Smooth muscle cell (in vitro differentiated cells): ENCODE results near the gene KDM7A. TPM values are rescaled to one million over a fixed set of nuclear protein-coding genes. Genes with fewer than 3 reads are reported as not detected.

Experiments
- DNase-seq: peaks from one replicate; lab custom pipeline; 2025; ENCODE audit not compliant: unreplicated experiment; lab: John Stamatoyannopoulos, UW
- H2AFZ ChIP-seq: fragments of 200-600 bp; sonication (generic); 2 replicates; pipeline ENCODE4 v1.6.0; 2016; ENCODE audit warnings: antibody characterized with exemption, low read depth, mild to moderate bottlenecking
- H3F3A ChIP-seq: fragments of 200-600 bp; sonication (generic); 2 replicates; pipeline ENCODE4 v1.6.0; 2017; ENCODE audit warnings: antibody characterized with exemption, low read depth
- H3K27ac ChIP-seq: fragments of 200-600 bp; sonication (generic); 2 replicates; pipeline ENCODE4 v1.5.1; 2016; ENCODE audit warnings: low read depth, mild to moderate bottlenecking
- H3K27me3 ChIP-seq: fragments of 200-600 bp; sonication (generic); 2 replicates; pipeline ENCODE4 v1.6.1; 2016; ENCODE audit warnings: low read depth, mild to moderate bottlenecking
- H3K36me3 ChIP-seq: fragments of 200-600 bp; sonication (generic); 2 replicates; pipeline ENCODE4 v1.5.1; 2016; ENCODE audit warnings: low read depth
- H3K4me1 ChIP-seq: fragments of 200-600 bp; sonication (generic); 2 replicates; pipeline ENCODE4 v1.5.1; 2016; ENCODE audit warnings: low read depth
- H3K4me2 ChIP-seq: fragments of 200-600 bp; sonication (generic); 2 replicates; pipeline ENCODE4 v1.6.0; 2016; ENCODE audit warnings: mild to moderate bottlenecking
- H3K4me3 ChIP-seq: fragments of 200-600 bp; sonication (generic); 2 replicates; pipeline ENCODE4 v1.5.1; 2016; ENCODE audit warnings: mild to moderate bottlenecking
- H3K79me2 ChIP-seq: fragments of 200-600 bp; sonication (generic); 2 replicates; pipeline ENCODE4 v1.6.0; 2016; ENCODE audit warnings: low read depth, mild to moderate bottlenecking
- H3K9ac ChIP-seq: fragments of 200-600 bp; sonication (generic); 2 replicates; pipeline ENCODE4 v1.6.0; 2016; ENCODE audit warnings: low read depth
- H3K9me3 ChIP-seq: fragments of 200-600 bp; sonication (generic); replicated peaks from 2 replicates; pipeline ENCODE4 v1.5.1; 2016; ENCODE audit warnings: low read depth
- H4K20me1 ChIP-seq: fragments of 200-600 bp; sonication (generic); 2 replicates; pipeline ENCODE4 v1.6.0; 2016; ENCODE audit warnings: low read depth
- WGBS: methylation state at CpG from one replicate; pipeline ENCODE4 v1.1.7; 2016; ENCODE audit warnings: low lambda C conversion rate; 5-methylcytosine and 5-hydroxymethylcytosine counted together
- polyA plus RNA-seq: library from polyadenylated mRNA; unstranded; fragments of >200 nt; fragmentation: Nextera tagmentation; extraction: Ambion mirVana; gene quantifications from 2 replicates; pipeline ENCODE4 v1.2.1, GENCODE V29; 2016
- total RNA-seq: library from RNA; depleted of rRNA; stranded (reverse); fragments of >200 nt; gene quantifications from 2 replicates; pipeline ENCODE4 v1.2.3, GENCODE V29; 2014
- TF ChIP-seq, protein P1 (sequence below): fragments of 200-600 bp; sonication (generic); IDR thresholded peaks from 2 replicates; pipeline ENCODE4 v1.5.1; 2017; ENCODE audit warnings: borderline replicate concordance, mild to moderate bottlenecking, antibody characterized with exemption; ENCODE audit not compliant: insufficient read depth, poor library complexity, severe bottlenecking

Gene KDM7A
- total and polyA plus RNA-seq, 2 experiments from 2014 or later = 0.88 to 17.3 TPM

- Histone ChIP-seq H3K4me2 (no peak overlapping the region), H3K4me3 (no peak overlapping the region), H3K27ac (no peak overlapping the region), H3K9ac (no peak overlapping the region), H3K36me3 (no peaks in the 10 kb centered on the region), H3F3A (no peaks in the 10 kb centered on the region), H2AFZ (no peak overlapping the region), H3K9me3 (no peaks in the 10 kb centered on the region), H3K27me3 (no peaks in the 10 kb centered on the region), H4K20me1 (no peaks in the 10 kb centered on the region), H3K79me2 (no peaks in the 10 kb centered on the region), H3K4me1 (no peaks in the 10 kb centered on the region)
- TF ChIP-seq, protein P1, sequence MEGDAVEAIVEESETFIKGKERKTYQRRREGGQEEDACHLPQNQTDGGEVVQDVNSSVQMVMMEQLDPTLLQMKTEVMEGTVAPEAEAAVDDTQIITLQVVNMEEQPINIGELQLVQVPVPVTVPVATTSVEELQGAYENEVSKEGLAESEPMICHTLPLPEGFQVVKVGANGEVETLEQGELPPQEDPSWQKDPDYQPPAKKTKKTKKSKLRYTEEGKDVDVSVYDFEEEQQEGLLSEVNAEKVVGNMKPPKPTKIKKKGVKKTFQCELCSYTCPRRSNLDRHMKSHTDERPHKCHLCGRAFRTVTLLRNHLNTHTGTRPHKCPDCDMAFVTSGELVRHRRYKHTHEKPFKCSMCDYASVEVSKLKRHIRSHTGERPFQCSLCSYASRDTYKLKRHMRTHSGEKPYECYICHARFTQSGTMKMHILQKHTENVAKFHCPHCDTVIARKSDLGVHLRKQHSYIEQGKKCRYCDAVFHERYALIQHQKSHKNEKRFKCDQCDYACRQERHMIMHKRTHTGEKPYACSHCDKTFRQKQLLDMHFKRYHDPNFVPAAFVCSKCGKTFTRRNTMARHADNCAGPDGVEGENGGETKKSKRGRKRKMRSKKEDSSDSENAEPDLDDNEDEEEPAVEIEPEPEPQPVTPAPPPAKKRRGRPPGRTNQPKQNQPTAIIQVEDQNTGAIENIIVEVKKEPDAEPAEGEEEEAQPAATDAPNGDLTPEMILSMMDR = no peak
- DNase-seq = no peak
- 92% methylated on average over 10 of the region's 10 CpGs for WGBS
These were observed 46.0 kb upstream of the KDM7A start for GRCh38 chr7:140222814-140223213.

DNA sequence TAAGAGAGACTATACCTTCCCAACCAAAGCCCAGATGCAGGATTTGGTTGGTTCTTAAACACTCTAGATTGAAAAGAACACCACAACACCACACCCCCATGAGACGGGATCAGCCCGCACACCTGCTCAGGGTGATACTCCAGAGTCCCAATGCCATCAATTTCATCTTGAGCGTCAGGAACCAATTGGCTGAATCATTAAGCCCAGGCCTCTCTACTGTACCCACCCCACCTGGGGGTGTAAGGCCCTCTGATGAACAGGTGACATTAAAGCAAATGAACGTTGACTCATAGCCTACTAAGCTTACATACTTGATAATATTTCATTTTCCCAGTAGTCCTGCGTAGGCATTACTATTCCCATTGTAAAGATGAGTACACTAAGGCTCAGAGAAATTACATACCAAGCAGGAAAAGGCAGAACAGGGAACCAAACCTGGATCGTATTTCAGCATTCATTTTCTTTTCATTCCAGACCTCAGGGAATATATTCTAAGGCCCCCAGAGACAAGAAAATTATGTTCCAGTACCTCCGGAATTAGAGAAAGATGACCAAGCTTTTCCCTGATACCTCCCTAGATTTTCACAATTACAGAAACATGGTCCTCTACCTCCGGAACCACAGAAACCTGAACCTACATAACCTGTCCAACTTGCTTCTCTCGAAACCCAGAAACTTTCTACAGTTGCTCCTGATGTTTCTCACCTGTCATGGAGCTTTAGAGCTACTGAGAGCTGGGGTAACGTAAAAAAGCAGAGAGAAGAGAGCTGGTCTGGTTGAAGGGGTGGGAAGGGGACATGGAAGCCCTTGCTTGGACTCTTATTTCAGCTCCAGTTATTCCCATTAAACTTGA is 43.1 kb upstream of the KDM7A start:
- peak overlapping the region; percentile 53 for H3K27ac ChIP-seq

GRCh38 chr7:140218656-140219055 is 41.9 kb upstream of the KDM7A start:
- Histone ChIP-seq H3F3A (no peaks in the 10 kb centered on the region), H4K20me1 (no peaks in the 10 kb centered on the region), H3K27me3 (no peaks in the 10 kb centered on the region), H3K79me2 (no peaks in the 10 kb centered on the region), H3K4me1 (no peaks in the 10 kb centered on the region), H3K4me2 (no peak overlapping the region), H3K27ac (no peak overlapping the region), H2AFZ (no peak overlapping the region), H3K9ac (no peak overlapping the region), H3K4me3 (no peak overlapping the region), H3K36me3 (no peaks in the 10 kb centered on the region), H3K9me3 (no peaks in the 10 kb centered on the region)
- 89% methylated on average over 4 of the region's 4 CpGs for WGBS
- TF ChIP-seq, protein P1 = no peak
- DNase-seq = no peak

More for the DNA sequence above, 43.1 kb upstream of the KDM7A start:
- TF ChIP-seq, protein P1 = no peak
- Histone ChIP-seq H3K9ac (no peak overlapping the region), H2AFZ (no peak overlapping the region), H3K36me3 (no peaks in the 10 kb centered on the region), H3K9me3 (no peaks in the 10 kb centered on the region), H3K4me1 (no peaks in the 10 kb centered on the region), H3F3A (no peaks in the 10 kb centered on the region), H4K20me1 (no peaks in the 10 kb centered on the region), H3K4me3 (no peak overlapping the region), H3K79me2 (no peaks in the 10 kb centered on the region), H3K4me2 (no peak overlapping the region), H3K27me3 (no peaks in the 10 kb centered on the region)
- no peak for DNase-seq
- 84% methylated on average over 10 of the region's 10 CpGs for WGBS
